IMR-90 (cell line): ENCODE data around the gene TIMM50. TPM values are rescaled to one million over a fixed set of nuclear protein-coding genes. Genes with fewer than 3 reads are reported as not detected.

ENCODE experiments used
- ATAC-seq: fragments of 200-7000 bp; cut with Tn5 transposase; 2 replicates; pipeline ENCODE4 v1.9.1; 2020; ENCODE audit warnings: low read depth, mild to moderate bottlenecking, moderate library complexity
- BruUV-seq: library from RNA; stranded (reverse); fragments of 400-500 nt; replicated peaks from 2 replicates; lab custom pipeline; 2021; lab: Mats Ljungman, UMichigan
- CTCF ChIA-PET: fragments of 300-600 bp; formaldehyde crosslinking; extraction: SDS; loops from one replicate; lab custom pipeline; 2021; ENCODE audit warnings: antibody characterized with exemption; lab: Yijun Ruan, JAX
- POLR2A ChIA-PET: fragments of 300-600 bp; sonication (Branson Sonifier 250); formaldehyde crosslinking; loops from one replicate; lab custom pipeline; 2022; ENCODE audit warnings: antibody characterized with exemption; ENCODE audit not compliant: unreplicated experiment; lab: Charles Lee
- DNase-seq: peaks from one replicate; pipeline ENCODE4 v3.0.0; 2013
- H2AFZ ChIP-seq: replicated peaks from 2 replicates; pipeline ENCODE3; 2013; ENCODE audit warnings: low read length, mild to moderate bottlenecking; ENCODE audit not compliant: poor library complexity
- H2AK5ac ChIP-seq: 2 replicates; pipeline ENCODE4 v1.6.1; 2013; ENCODE audit warnings: low read depth, low read length, inconsistent platforms
- H2AK9ac ChIP-seq: replicated peaks from 2 replicates; pipeline ENCODE3; 2013; ENCODE audit warnings: mild to moderate bottlenecking, low read depth, low read length, moderate library complexity; ENCODE audit not compliant: poor library complexity
- H2BK120ac ChIP-seq: 2 replicates; pipeline ENCODE4 v1.6.1; 2013; ENCODE audit warnings: low read depth, low read length, inconsistent platforms
- H2BK15ac ChIP-seq: 3 replicates; pipeline ENCODE4 v1.6.1; 2013; ENCODE audit warnings: low read depth, low read length, inconsistent platforms
- H2BK20ac ChIP-seq: 2 replicates; pipeline ENCODE4 v1.6.1; 2013; ENCODE audit warnings: low read depth, mild to moderate bottlenecking, inconsistent platforms, low read length, moderate library complexity
- H2BK5ac ChIP-seq: 2 replicates; pipeline ENCODE4 v1.6.1; 2013; ENCODE audit warnings: mild to moderate bottlenecking, low read depth, low read length, inconsistent platforms; ENCODE audit not compliant: poor library complexity, severe bottlenecking
- H3K14ac ChIP-seq: replicated peaks from 2 replicates; pipeline ENCODE4 v1.6.1; 2013; ENCODE audit warnings: low read depth, low read length, inconsistent platforms
- H3K18ac ChIP-seq: 2 replicates; pipeline ENCODE4 v1.6.1; 2013; ENCODE audit warnings: low read depth, low read length, control low read depth
- H3K23ac ChIP-seq: 2 replicates; pipeline ENCODE4 v1.6.1; 2013; ENCODE audit warnings: low read depth, low read length, inconsistent platforms
- H3K27ac ChIP-seq: 2 replicates; pipeline ENCODE4 v1.5.1; 2013; ENCODE audit warnings: mild to moderate bottlenecking, control low read depth, low read length; ENCODE audit not compliant: insufficient read depth
- H3K27me3 ChIP-seq: 2 replicates; pipeline ENCODE4 v1.6.1; 2013; ENCODE audit warnings: low read length; ENCODE audit not compliant: control insufficient read depth, insufficient read depth
- H3K36me3 ChIP-seq: 2 replicates; pipeline ENCODE4 v1.6.1; 2013; ENCODE audit warnings: low read length, mixed read lengths; ENCODE audit not compliant: control insufficient read depth, insufficient read depth
- H3K4ac ChIP-seq: 2 replicates; pipeline ENCODE4 v1.6.1; 2013; ENCODE audit warnings: low read depth, low read length, inconsistent platforms
- H3K4me1 ChIP-seq: 2 replicates; pipeline ENCODE4 v1.6.1; 2013; ENCODE audit warnings: low read length, mixed read lengths; ENCODE audit not compliant: control insufficient read depth, insufficient read depth
- H3K4me2 ChIP-seq: 2 replicates; pipeline ENCODE4 v1.6.1; 2013; ENCODE audit warnings: low read depth, mild to moderate bottlenecking, control low read depth, low read length, moderate library complexity
- H3K4me3 ChIP-seq: 2 replicates; pipeline ENCODE4 v1.5.1; 2013; ENCODE audit warnings: low read depth, mild to moderate bottlenecking, control low read depth, low read length, moderate library complexity; ENCODE audit not compliant: insufficient read depth
- H3K56ac ChIP-seq: 2 replicates; pipeline ENCODE4 v1.6.1; 2013; ENCODE audit warnings: low read length, inconsistent platforms; ENCODE audit not compliant: insufficient read depth; ENCODE audit errors: extremely low read depth
- H3K79me1 ChIP-seq, 2 experiments: 2 replicates each; pipeline ENCODE4 v1.6.1; 2013; ENCODE audit warnings: low read length in 2 of 2, inconsistent platforms in 1 of 2, low read depth in 1 of 2
- H3K9ac ChIP-seq: 2 replicates; pipeline ENCODE4 v1.6.1; 2013; ENCODE audit warnings: low read depth, low read length, control low read depth
- H3K9me1 ChIP-seq: 2 replicates; pipeline ENCODE4 v1.6.1; 2013; ENCODE audit warnings: low read length, inconsistent platforms; ENCODE audit not compliant: insufficient read depth
- H3K9me3 ChIP-seq: 2 replicates; pipeline ENCODE4 v1.6.1; 2013; ENCODE audit warnings: low read length; ENCODE audit not compliant: control insufficient read depth, insufficient read depth
- H4K20me1 ChIP-seq: 2 replicates; pipeline ENCODE4 v1.6.1; 2013; ENCODE audit warnings: low read length, inconsistent platforms; ENCODE audit not compliant: insufficient read depth
- H4K5ac ChIP-seq: 2 replicates; pipeline ENCODE4 v1.6.1; 2013; ENCODE audit warnings: mild to moderate bottlenecking, low read depth, low read length, control low read depth
- H4K8ac ChIP-seq, 2 experiments: 2 replicates each; pipeline ENCODE4 v1.6.1; 2013; ENCODE audit warnings: low read depth in 2 of 2, low read length in 2 of 2, control low read depth in 1 of 2, inconsistent platforms in 1 of 2
- H4K91ac ChIP-seq: 2 replicates; pipeline ENCODE4 v1.6.1; 2013; ENCODE audit warnings: low read depth, low read length, inconsistent platforms; ENCODE audit not compliant: insufficient read depth
- BHLHE40 ChIP-seq: fragments of 150-350 bp; IDR thresholded peaks from 2 replicates; pipeline ENCODE4 v1.6.1; 2016; ENCODE audit warnings: mild to moderate bottlenecking, low read depth, low read length
- CEBPB ChIP-seq: IDR thresholded peaks from 2 replicates; pipeline ENCODE4 v1.6.1; 2012; ENCODE audit warnings: low read depth, low read length, improper control_type of control experiment
- CHD1 ChIP-seq: IDR thresholded peaks from 2 replicates; pipeline ENCODE4 v1.6.1; 2012; ENCODE audit warnings: low read depth, low read length, improper control_type of control experiment
- CTCF ChIP-seq: conservative IDR thresholded peaks from 2 replicates; pipeline ENCODE4 v1.5.1; 2012; ENCODE audit warnings: mild to moderate bottlenecking, low read depth, low read length, improper control_type of control experiment
- ELK1 ChIP-seq: fragments of 150-350 bp; IDR thresholded peaks from 2 replicates; pipeline ENCODE4 v1.6.1; 2016; ENCODE audit warnings: low read depth, mild to moderate bottlenecking, low read length, moderate library complexity, borderline replicate concordance
- FOS ChIP-seq: fragments of 150-350 bp; IDR thresholded peaks from 2 replicates; pipeline ENCODE4 v1.6.1; 2016; ENCODE audit warnings: low read depth, low read length
- MAFK ChIP-seq: IDR thresholded peaks from 2 replicates; pipeline ENCODE4 v1.6.1; 2012; ENCODE audit warnings: low read depth, low read length, improper control_type of control experiment
- MAZ ChIP-seq: IDR thresholded peaks from 2 replicates; pipeline ENCODE4 v1.6.1; 2012; ENCODE audit warnings: low read depth, mild to moderate bottlenecking, low read length, improper control_type of control experiment, moderate library complexity, borderline replicate concordance
- MXI1 ChIP-seq: IDR thresholded peaks from 2 replicates; pipeline ENCODE4 v1.6.1; 2012; ENCODE audit warnings: low read depth, mild to moderate bottlenecking, low read length, moderate library complexity, borderline replicate concordance
- NFE2L2 ChIP-seq: fragments of 150-350 bp; IDR thresholded peaks from 2 replicates; pipeline ENCODE4 v1.6.1; 2016; ENCODE audit warnings: low read depth, mild to moderate bottlenecking, low read length
- POLR2A ChIP-seq: IDR thresholded peaks from 2 replicates; pipeline ENCODE4 v1.6.1; 2012; ENCODE audit warnings: mild to moderate bottlenecking, low read depth, low read length
- RAD21 ChIP-seq: IDR thresholded peaks from 2 replicates; pipeline ENCODE4 v1.6.1; 2012; ENCODE audit warnings: low read length, improper control_type of control experiment
- RCOR1 ChIP-seq: IDR thresholded peaks from 2 replicates; pipeline ENCODE4 v1.6.1; 2012; ENCODE audit warnings: mild to moderate bottlenecking, low read length, improper control_type of control experiment; ENCODE audit not compliant: insufficient replicate concordance
- RFX5 ChIP-seq: IDR thresholded peaks from 2 replicates; pipeline ENCODE4 v1.8.0; 2012; ENCODE audit warnings: low read depth, mild to moderate bottlenecking, low read length, moderate library complexity
- SMC3 ChIP-seq: fragments of 150-350 bp; IDR thresholded peaks from 2 replicates; pipeline ENCODE4 v1.6.1; 2016; ENCODE audit warnings: low read depth, mild to moderate bottlenecking, antibody characterized with exemption, low read length, moderate library complexity
- USF2 ChIP-seq: fragments of 150-350 bp; IDR thresholded peaks from 2 replicates; pipeline ENCODE4 v1.6.1; 2017; ENCODE audit warnings: mild to moderate bottlenecking, antibody characterized with exemption, low read length, low read depth
- WGBS, 2 experiments: methylation state at CpG; one replicate each; pipeline versions ENCODE4 v1.1.5 to v1.1.7; 2013; ENCODE audit warnings: missing lambda C conversion rate in 2 of 2; ENCODE audit not compliant: insufficient read length in 1 of 2; ENCODE audit errors: extremely low coverage in 2 of 2; 5-methylcytosine and 5-hydroxymethylcytosine counted together
- dilution Hi-C: fragments of 300-500 bp; cut with HindIII; formaldehyde crosslinking; loops from one replicate; pipeline ENCODE4 v1.14.3; 2018; ENCODE audit warnings: low sequenced_read_pairs; ENCODE audit not compliant: unreplicated experiment
- in situ Hi-C: fragments of 300-500 bp; cut with MboI; formaldehyde crosslinking; loops from 3 replicates; pipeline ENCODE4 v1.14.3; 2019; ENCODE audit warnings: low sequenced_read_pairs, inconsistent platforms, mixed read lengths
- intact Hi-C: fragments of 100-400 bp; cut with micrococcal nuclease; formaldehyde crosslinking; loops from 2 replicates; pipeline ENCODE4 v1.10.0; 2022
- polyA plus RNA-seq, 3 experiments: library from polyadenylated mRNA; depleted of rRNA; stranded (reverse); fragments of >200 nt; gene quantifications; 2 replicates each; pipeline ENCODE4 v1.2.3, GENCODE V29; 2012; ENCODE audit warnings: low replicate concordance in 1 of 3
- total RNA-seq: library from RNA; depleted of rRNA; stranded (reverse); fragments of >200 nt; gene quantifications from 2 replicates; pipeline ENCODE4 v1.2.3, GENCODE V29; 2012

TIMM50 gene
- total and polyA plus RNA-seq, 2 of the 4 experiments (the other 2 are of a cell fraction), result 52.0 to 76.8 TPM

GRCh38 chr19:39517432-39517831 is 36.8 kb downstream of the TIMM50 start:
- Histone ChIP-seq H2BK15ac (no peak overlapping the region), H3K4ac (no peak overlapping the region), H3K4me3 (no peak overlapping the region), H3K27me3 (peaks cover 56% of the 10 kb centered on the region), H3K56ac (no peak overlapping the region), H3K9me1 (no peaks in the 10 kb centered on the region), H2AFZ (no peak overlapping the region), H4K20me1 (no peaks in the 10 kb centered on the region), H3K14ac (no peak overlapping the region), H3K27ac (no peak overlapping the region), H2AK5ac (no peak overlapping the region), H2BK5ac (no peak overlapping the region), H3K4me1 (peaks cover 6% of the 10 kb centered on the region; the same call in 1 of the 2 replicates), H3K9me3 (peaks cover 13% of the 10 kb centered on the region), H3K4me2 (no peak overlapping the region), H2BK20ac (no peak overlapping the region), H4K91ac (no peak overlapping the region), H4K8ac (no peak overlapping the region), H3K18ac (no peak overlapping the region), H3K23ac (no peak overlapping the region), H3K9ac (no peak overlapping the region), H4K5ac (no peak overlapping the region), H2BK120ac (no peak overlapping the region), H3K36me3 (no peaks in the 10 kb centered on the region), H2AK9ac (no peak overlapping the region), H3K79me1 (no peaks in the 10 kb centered on the region)
- no peak for ATAC-seq
- intact Hi-C loops (no loop called here), dilution Hi-C loops (no loop called here), in situ Hi-C loops (no loop called here)
- no TSS peak for BruUV-seq
- whole genome bisulfite sequencing, 2 experiments, result 100% methylated on average over 1 of the region's 3 CpGs; no CpG with 5 or more reads in 1 of the 2 experiments
- CTCF ChIA-PET, result interaction anchor here (0.9 kb wide), 1 partner anchor 15 kb away, joined by 4 read pairs; no protein-coding TSS in a partner anchor
- TF ChIP-seq CHD1 (no peak), RAD21 (no peak), CEBPB (no peak), SMC3 (no peak), FOS (no peak), MAZ (no peak), POLR2A (no peak), MXI1 (no peak), NFE2L2 (no peak), BHLHE40 (no peak), CTCF (no peak), RCOR1 (no peak), MAFK (no peak), RFX5 (no peak), ELK1 (no peak), USF2 (no peak)
- no peak for DNase-seq
- POLR2A ChIA-PET, result no interaction called here
